Measurements from ENCODE around the gene BTD.
A peak's percentile ranks its signal among the peaks of the same experiment; 100 is the strongest.

Gene BTD

DNA sequence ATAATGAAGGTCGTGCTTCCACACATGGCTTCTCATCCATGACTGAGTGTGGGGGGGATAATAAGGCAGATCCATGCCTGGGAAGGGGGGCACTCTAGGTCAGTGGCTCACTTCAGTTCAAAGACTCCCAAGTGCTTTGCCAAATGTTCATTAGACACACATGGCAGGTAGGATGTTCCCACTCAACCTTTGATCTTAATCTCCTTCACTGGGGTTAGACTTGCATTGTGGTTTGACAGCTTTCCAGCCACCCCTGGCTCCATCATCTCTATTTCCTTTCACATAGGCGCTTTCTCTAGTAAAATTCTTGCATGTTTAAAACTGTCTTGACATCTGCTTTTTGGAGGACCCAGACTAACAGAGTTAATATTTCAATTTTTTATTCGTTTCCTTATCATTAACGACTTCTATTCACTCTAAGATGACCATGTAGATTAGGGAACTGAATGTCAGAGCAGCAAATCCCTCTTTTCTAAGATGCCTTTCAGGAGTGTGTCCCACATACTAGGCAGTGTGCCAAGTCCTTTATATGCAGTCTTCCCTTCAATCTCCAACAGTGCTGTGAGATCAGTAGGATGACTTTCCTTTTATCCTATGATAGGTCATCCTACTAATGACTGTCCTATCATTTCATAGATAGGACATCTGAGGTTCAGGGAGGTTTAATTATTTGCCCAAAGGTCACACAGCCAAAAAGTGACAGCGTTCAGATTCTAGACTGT is 57.9 kb downstream of the BTD start:
- Histone ChIP-seq H4K20me1 (ENCODE audit: insufficient read depth, low read length) (no peaks in the 10 kb centered on the region), H3K27me3 (ENCODE audit: insufficient read depth, low read length, poor library complexity) (no peaks in the 10 kb centered on the region), H3K27ac (ENCODE audit: low read length) (peak overlapping the region; percentile 90), H3K9me3 (ENCODE audit: insufficient read depth, low read length, severe bottlenecking) (peaks cover 41% of the 10 kb centered on the region), H3K4me3 (ENCODE audit: low read depth in 1 of 2, low read length in 2 of 2) (peak overlapping the region in 1 of 2 experiments; percentile 28; a peak in 2 of 4 replicates), H3K36me3 (ENCODE audit: insufficient read depth, low read length) (peaks cover 13% of the 10 kb centered on the region), H3K4me1 (ENCODE audit: insufficient read depth, low read length) (peaks cover 47% of the 10 kb centered on the region), H3K9ac (ENCODE audit: low read depth, low read length) (peak overlapping the region; percentile 21; the same call in 1 of the 2 replicates), H3K4me2 (ENCODE audit: insufficient read depth, low read length) (peak overlapping the region; percentile 56), H2AFZ (ENCODE audit: low read depth, low read length) (no peak overlapping the region), H3K79me2 (ENCODE audit: insufficient read depth, low read length) (no peaks in the 10 kb centered on the region)
- TF ChIP-seq, protein P1, sequence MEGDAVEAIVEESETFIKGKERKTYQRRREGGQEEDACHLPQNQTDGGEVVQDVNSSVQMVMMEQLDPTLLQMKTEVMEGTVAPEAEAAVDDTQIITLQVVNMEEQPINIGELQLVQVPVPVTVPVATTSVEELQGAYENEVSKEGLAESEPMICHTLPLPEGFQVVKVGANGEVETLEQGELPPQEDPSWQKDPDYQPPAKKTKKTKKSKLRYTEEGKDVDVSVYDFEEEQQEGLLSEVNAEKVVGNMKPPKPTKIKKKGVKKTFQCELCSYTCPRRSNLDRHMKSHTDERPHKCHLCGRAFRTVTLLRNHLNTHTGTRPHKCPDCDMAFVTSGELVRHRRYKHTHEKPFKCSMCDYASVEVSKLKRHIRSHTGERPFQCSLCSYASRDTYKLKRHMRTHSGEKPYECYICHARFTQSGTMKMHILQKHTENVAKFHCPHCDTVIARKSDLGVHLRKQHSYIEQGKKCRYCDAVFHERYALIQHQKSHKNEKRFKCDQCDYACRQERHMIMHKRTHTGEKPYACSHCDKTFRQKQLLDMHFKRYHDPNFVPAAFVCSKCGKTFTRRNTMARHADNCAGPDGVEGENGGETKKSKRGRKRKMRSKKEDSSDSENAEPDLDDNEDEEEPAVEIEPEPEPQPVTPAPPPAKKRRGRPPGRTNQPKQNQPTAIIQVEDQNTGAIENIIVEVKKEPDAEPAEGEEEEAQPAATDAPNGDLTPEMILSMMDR (IDR thresholded peaks at IDR 0.05; ENCODE audit: borderline replicate concordance, extremely low read depth, low read length, poor library complexity, severe bottlenecking), result no peak
- TF ChIP-seq EZH2 (IDR thresholded peaks at IDR 0.05; ENCODE audit: borderline replicate concordance, low read depth, low read length, severe bottlenecking), result no peak
- DNase-seq (peak; percentile 78), ATAC-seq (ENCODE audit: insufficient read depth, low read depth) (peak; percentile 89)

DNA sequence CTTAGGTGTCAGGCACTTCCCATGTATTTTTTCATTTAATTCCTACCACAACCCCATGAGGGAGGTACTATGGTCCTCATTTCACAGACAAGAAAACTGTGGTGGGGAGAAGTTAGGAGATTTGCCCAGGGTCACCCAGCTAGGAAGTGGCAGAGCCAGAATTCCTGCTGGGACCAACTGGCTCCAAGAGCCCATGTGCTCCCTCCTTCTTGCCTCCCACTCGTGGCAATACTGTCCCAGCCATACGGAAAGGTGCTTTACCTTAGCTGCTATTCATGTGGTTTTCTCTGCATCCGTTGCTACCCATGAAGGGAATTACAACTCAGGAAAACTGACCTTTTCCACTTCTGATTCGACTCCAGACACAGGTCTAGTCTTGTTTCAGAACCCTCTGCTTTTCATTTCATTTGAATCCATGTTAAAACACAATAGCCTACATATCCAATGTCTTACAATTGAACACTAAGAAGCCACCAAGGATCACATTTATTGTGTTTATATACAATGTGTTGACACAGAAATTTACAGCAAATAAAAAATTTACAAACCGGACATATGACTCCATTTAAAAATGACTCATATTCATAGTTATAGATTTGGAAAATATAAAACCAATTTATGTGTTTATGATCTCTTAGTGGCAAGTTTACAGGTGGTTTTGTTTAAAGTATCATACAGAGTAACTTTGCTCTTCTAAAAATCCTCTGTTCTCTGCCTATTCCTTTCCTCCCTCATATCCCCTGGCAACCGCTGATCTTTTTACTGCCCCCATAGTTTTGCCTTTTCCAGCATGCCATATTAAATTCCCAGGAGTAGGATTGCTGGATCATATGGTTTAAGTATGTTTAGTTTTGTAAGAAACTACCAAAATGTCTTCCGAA is 58.8 kb downstream of the BTD start:
- Histone ChIP-seq H3K4me1 (ENCODE audit: insufficient read depth, low read length) (peaks cover 47% of the 10 kb centered on the region), H4K20me1 (ENCODE audit: insufficient read depth, low read length) (no peaks in the 10 kb centered on the region), H3K36me3 (ENCODE audit: insufficient read depth, low read length) (peaks cover 13% of the 10 kb centered on the region), H3K9ac (ENCODE audit: low read depth, low read length) (peak overlapping the region; percentile 21; the same call in 1 of the 2 replicates), H3K27ac (ENCODE audit: low read length) (peak overlapping the region; percentile 90), H3K79me2 (ENCODE audit: insufficient read depth, low read length) (no peaks in the 10 kb centered on the region), H2AFZ (ENCODE audit: low read depth, low read length) (no peak overlapping the region), H3K9me3 (ENCODE audit: insufficient read depth, low read length, severe bottlenecking) (peaks cover 36% of the 10 kb centered on the region), H3K4me3 (ENCODE audit: low read depth in 1 of 2, low read length in 2 of 2) (no peak overlapping the region), H3K27me3 (ENCODE audit: insufficient read depth, low read length, poor library complexity) (no peaks in the 10 kb centered on the region), H3K4me2 (ENCODE audit: insufficient read depth, low read length) (peak overlapping the region; percentile 56)
- DNase-seq (no peak), ATAC-seq (ENCODE audit: insufficient read depth, low read depth) (no peak)
- TF ChIP-seq, protein P1 (IDR thresholded peaks at IDR 0.05; ENCODE audit: borderline replicate concordance, extremely low read depth, low read length, poor library complexity, severe bottlenecking), result no peak
- no peak for TF ChIP-seq EZH2 (IDR thresholded peaks at IDR 0.05; ENCODE audit: borderline replicate concordance, low read depth, low read length, severe bottlenecking)

DNA sequence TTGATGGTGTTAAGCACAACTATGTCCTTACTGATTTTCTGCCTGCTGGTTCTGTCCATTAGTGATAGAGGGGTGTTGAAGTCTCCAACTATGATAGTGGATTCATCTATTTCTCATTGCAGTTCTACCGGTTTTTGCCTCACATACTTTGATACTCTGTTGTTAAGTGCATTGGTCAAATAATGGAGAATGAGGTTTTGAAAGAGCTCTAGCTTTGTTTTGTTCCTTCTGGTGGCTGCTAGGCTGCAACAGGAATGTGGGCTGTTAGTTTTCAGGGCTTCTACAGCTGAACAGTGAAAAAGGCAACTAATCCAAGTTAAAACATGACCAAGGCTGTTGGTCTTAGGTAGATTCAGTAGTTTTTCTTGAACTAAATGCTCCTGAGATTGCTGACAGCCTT is 62.6 kb downstream of the BTD start:
- peaks cover 40% of the 10 kb centered on the region for H3K4me1 ChIP-seq (ENCODE audit: insufficient read depth, low read length)
- no peaks in the 10 kb centered on the region for H3K27me3 ChIP-seq (ENCODE audit: insufficient read depth, low read length, poor library complexity)
- H3K27ac ChIP-seq (ENCODE audit: low read length), result peak overlapping the region; percentile 36
- H3K9me3 ChIP-seq (ENCODE audit: insufficient read depth, low read length, severe bottlenecking), result no peaks in the 10 kb centered on the region
- no peak overlapping the region for H2AFZ ChIP-seq (ENCODE audit: low read depth, low read length)
- no peaks in the 10 kb centered on the region for H3K79me2 ChIP-seq (ENCODE audit: insufficient read depth, low read length)
- peaks cover 37% of the 10 kb centered on the region for H3K36me3 ChIP-seq (ENCODE audit: insufficient read depth, low read length)
- H4K20me1 ChIP-seq (ENCODE audit: insufficient read depth, low read length), result no peaks in the 10 kb centered on the region
- DNase-seq, result no peak
- no peak overlapping the region for H3K4me3 ChIP-seq (ENCODE audit: low read depth in 1 of 2, low read length in 2 of 2)
- no peak for TF ChIP-seq EZH2 (IDR thresholded peaks at IDR 0.05; ENCODE audit: borderline replicate concordance, low read depth, low read length, severe bottlenecking)
- TF ChIP-seq, protein P1 (IDR thresholded peaks at IDR 0.05; ENCODE audit: borderline replicate concordance, extremely low read depth, low read length, poor library complexity, severe bottlenecking), result no peak
- no peak for ATAC-seq (ENCODE audit: insufficient read depth, low read depth)
- H3K9ac ChIP-seq (ENCODE audit: low read depth, low read length), result no peak overlapping the region
- no peak overlapping the region for H3K4me2 ChIP-seq (ENCODE audit: insufficient read depth, low read length)

Data from DND-41 (cell line).